Measurements from ENCODE around the gene PLCH1.

Gene PLCH1

DNA sequence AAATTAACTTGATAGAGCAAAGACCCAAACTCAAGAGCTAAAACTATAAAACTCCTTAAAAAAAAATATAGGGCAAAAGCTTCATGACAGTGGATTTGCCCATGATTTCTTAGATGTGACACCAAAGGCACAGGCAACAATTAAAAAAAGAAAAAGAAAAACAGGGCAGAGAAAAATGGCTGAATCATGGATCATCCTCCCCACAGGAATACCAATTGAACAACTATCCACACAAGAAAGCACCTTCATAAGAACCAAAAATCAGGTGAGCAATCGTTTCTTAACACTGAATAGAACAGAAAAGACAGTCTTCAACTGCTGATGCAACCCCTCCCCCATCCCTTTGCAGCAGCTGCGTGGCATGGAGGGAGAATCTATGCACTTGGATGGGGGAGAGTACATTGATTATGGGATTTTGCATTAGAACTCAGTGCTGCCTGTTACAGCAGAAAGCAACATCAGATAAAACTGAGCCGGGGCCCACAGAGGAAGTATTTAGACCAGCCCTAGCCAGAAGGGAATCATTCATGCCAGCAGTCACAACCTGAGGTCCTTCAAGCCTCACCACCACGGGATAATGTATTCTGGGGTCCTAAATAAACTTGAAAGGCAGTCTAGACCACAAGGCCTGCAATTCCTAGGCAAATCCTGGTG is 45.5 kb upstream of the PLCH1 start:
- no peak for ATAC-seq
- TF ChIP-seq RARB (CRISPR knock-in tag; IDR thresholded peaks at IDR 0.05) (no peak), ESRRG (CRISPR knock-in tag; IDR thresholded peaks at IDR 0.05) (no peak), TCF4 (CRISPR knock-in tag; IDR thresholded peaks at IDR 0.05; ENCODE audit: borderline replicate concordance) (no peak), OSR1 (CRISPR knock-in tag; IDR thresholded peaks at IDR 0.05) (no peak), ZNF8 (CRISPR knock-in tag; IDR thresholded peaks at IDR 0.05) (no peak), CSDC2 (CRISPR knock-in tag; IDR thresholded peaks at IDR 0.05) (no peak), PPARA (CRISPR knock-in tag; IDR thresholded peaks at IDR 0.05; ENCODE audit: borderline replicate concordance) (no peak), ZC3H10 (CRISPR knock-in tag; IDR thresholded peaks at IDR 0.05) (no peak), GLIS3 (CRISPR knock-in tag; IDR thresholded peaks at IDR 0.05) (no peak), BACH2 (CRISPR knock-in tag; IDR thresholded peaks at IDR 0.05; ENCODE audit: borderline replicate concordance) (no peak), ARNTL (CRISPR knock-in tag; IDR thresholded peaks at IDR 0.05; ENCODE audit: borderline replicate concordance, low read depth) (no peak), TOX (CRISPR knock-in tag; IDR thresholded peaks at IDR 0.05; ENCODE audit: borderline replicate concordance) (no peak)
- TF ChIP-seq, protein P1, sequence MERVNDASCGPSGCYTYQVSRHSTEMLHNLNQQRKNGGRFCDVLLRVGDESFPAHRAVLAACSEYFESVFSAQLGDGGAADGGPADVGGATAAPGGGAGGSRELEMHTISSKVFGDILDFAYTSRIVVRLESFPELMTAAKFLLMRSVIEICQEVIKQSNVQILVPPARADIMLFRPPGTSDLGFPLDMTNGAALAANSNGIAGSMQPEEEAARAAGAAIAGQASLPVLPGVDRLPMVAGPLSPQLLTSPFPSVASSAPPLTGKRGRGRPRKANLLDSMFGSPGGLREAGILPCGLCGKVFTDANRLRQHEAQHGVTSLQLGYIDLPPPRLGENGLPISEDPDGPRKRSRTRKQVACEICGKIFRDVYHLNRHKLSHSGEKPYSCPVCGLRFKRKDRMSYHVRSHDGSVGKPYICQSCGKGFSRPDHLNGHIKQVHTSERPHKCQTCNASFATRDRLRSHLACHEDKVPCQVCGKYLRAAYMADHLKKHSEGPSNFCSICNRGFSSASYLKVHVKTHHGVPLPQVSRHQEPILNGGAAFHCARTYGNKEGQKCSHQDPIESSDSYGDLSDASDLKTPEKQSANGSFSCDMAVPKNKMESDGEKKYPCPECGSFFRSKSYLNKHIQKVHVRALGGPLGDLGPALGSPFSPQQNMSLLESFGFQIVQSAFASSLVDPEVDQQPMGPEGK (CRISPR knock-in tag; IDR thresholded peaks at IDR 0.05; ENCODE audit: borderline replicate concordance) = no peak
- TF ChIP-seq, protein P2, sequence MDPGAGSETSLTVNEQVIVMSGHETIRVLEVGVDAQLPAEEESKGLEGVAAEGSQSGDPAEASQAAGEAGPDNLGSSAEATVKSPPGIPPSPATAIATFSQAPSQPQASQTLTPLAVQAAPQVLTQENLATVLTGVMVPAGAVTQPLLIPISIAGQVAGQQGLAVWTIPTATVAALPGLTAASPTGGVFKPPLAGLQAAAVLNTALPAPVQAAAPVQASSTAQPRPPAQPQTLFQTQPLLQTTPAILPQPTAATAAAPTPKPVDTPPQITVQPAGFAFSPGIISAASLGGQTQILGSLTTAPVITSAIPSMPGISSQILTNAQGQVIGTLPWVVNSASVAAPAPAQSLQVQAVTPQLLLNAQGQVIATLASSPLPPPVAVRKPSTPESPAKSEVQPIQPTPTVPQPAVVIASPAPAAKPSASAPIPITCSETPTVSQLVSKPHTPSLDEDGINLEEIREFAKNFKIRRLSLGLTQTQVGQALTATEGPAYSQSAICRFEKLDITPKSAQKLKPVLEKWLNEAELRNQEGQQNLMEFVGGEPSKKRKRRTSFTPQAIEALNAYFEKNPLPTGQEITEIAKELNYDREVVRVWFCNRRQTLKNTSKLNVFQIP (CRISPR knock-in tag; IDR thresholded peaks at IDR 0.05; ENCODE audit: borderline replicate concordance, low read depth) = no peak
- TF ChIP-seq, protein P3, sequence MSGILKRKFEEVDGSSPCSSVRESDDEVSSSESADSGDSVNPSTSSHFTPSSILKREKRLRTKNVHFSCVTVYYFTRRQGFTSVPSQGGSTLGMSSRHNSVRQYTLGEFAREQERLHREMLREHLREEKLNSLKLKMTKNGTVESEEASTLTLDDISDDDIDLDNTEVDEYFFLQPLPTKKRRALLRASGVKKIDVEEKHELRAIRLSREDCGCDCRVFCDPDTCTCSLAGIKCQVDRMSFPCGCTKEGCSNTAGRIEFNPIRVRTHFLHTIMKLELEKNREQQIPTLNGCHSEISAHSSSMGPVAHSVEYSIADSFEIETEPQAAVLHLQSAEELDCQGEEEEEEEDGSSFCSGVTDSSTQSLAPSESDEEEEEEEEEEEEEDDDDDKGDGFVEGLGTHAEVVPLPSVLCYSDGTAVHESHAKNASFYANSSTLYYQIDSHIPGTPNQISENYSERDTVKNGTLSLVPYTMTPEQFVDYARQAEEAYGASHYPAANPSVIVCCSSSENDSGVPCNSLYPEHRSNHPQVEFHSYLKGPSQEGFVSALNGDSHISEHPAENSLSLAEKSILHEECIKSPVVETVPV (CRISPR knock-in tag; IDR thresholded peaks at IDR 0.05) = no peak

DNA sequence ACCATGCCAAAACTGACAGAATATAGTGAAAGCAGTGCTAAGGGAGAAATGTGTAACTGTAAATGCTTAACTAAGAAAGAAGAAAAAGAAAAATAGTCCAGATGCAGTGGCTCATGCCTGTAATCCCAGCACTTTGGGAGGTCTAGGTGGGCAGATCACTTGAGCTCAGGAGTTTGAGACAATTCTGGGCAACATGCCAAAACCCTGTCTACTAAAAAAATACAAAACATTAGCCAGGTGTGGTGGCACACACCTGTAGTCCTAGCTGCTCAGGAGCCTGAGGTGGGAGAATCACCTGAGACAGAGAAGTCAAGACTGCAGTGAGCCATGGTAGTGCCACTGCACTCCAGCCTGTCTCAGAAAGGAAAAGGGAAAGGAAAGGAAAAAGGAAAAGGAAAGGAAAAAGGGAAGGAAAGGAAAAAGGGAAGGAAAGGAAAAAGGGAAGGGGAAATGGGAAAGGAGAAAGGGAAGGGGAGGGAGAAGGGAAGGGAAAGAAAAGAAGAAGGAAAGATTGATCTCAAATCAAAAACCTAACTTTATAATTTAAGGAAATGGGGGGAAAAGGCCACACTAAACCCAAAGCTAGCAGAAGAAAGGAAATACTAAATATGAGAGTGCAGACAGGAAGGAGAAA is 40.9 kb upstream of the PLCH1 start:
- no peak for ATAC-seq
- TF ChIP-seq RARB (CRISPR knock-in tag; IDR thresholded peaks at IDR 0.05) (no peak), ZNF565 (CRISPR knock-in tag; conservative IDR thresholded peaks at IDR 0.05; ENCODE audit: low read depth) (no peak)

DNA sequence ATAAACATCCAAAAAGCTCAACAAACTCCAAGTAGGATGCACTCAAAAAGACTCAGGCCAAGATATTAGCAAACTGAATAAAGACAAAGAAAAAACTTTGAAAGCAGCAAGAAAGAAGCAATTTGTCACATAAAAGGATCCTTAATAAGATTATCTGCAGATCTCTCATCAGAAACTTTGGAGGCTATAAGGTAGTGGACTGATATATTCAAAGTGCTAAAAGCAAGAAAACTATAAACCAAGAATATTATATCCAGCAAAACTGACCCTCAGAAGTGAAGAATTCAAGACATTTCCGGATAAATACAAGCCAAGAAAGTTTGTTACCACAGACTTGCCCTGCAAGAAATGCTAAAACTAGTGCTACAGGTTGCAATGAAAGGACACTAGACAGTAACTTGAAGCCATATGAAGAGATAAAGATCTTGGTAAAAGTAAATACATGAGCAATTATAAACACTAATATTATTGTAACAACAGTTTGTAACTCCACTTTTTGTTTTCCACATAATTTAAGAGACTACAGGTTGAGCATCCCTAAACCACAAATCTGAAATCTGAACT is 37.6 kb upstream of the PLCH1 start:
- TF ChIP-seq, protein P3 (CRISPR knock-in tag; IDR thresholded peaks at IDR 0.05) = no peak
- TF ChIP-seq PPARA (CRISPR knock-in tag; IDR thresholded peaks at IDR 0.05; ENCODE audit: borderline replicate concordance) = no peak
- TF ChIP-seq, protein P2 (CRISPR knock-in tag; IDR thresholded peaks at IDR 0.05; ENCODE audit: borderline replicate concordance, low read depth) = no peak
- no peak for TF ChIP-seq BACH2 (CRISPR knock-in tag; IDR thresholded peaks at IDR 0.05; ENCODE audit: borderline replicate concordance)
- TF ChIP-seq RARB (CRISPR knock-in tag; IDR thresholded peaks at IDR 0.05) = no peak
- TF ChIP-seq GLIS3 (CRISPR knock-in tag; IDR thresholded peaks at IDR 0.05) = no peak
- no peak for TF ChIP-seq SNAI2 (CRISPR knock-in tag; IDR thresholded peaks at IDR 0.05)
- TF ChIP-seq ESRRG (CRISPR knock-in tag; IDR thresholded peaks at IDR 0.05) = no peak
- TF ChIP-seq, protein P1 (CRISPR knock-in tag; IDR thresholded peaks at IDR 0.05; ENCODE audit: borderline replicate concordance) = no peak
- no peak for TF ChIP-seq TCF4 (CRISPR knock-in tag; IDR thresholded peaks at IDR 0.05; ENCODE audit: borderline replicate concordance)
- TF ChIP-seq, protein P4, sequence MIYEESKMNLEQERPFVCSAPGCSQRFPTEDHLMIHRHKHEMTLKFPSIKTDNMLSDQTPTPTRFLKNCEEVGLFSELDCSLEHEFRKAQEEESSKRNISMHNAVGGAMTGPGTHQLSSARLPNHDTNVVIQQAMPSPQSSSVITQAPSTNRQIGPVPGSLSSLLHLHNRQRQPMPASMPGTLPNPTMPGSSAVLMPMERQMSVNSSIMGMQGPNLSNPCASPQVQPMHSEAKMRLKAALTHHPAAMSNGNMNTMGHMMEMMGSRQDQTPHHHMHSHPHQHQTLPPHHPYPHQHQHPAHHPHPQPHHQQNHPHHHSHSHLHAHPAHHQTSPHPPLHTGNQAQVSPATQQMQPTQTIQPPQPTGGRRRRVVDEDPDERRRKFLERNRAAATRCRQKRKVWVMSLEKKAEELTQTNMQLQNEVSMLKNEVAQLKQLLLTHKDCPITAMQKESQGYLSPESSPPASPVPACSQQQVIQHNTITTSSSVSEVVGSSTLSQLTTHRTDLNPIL (CRISPR knock-in tag; IDR thresholded peaks at IDR 0.05; ENCODE audit: low read depth) = no peak
- TF ChIP-seq ZFP30 (CRISPR knock-in tag; IDR thresholded peaks at IDR 0.05) = no peak
- no peak for TF ChIP-seq ZNF565 (CRISPR knock-in tag; conservative IDR thresholded peaks at IDR 0.05; ENCODE audit: low read depth)
- TF ChIP-seq OSR1 (CRISPR knock-in tag; IDR thresholded peaks at IDR 0.05) = no peak
- ATAC-seq = no peak
